PC-9 (cell line): Measurements from ENCODE around the gene PTS. TPM values are rescaled to one million over a fixed set of nuclear protein-coding genes. Genes with fewer than 3 reads are reported as not detected.

ENCODE experiments used
- BruUV-seq: library from RNA; stranded (reverse); fragments of 400-500 nt; replicated peaks from 2 replicates; lab custom pipeline; 2021; lab: Mats Ljungman, UMichigan
- CTCF ChIA-PET: fragments of 300-600 bp; sonication (Branson Sonifier 250); formaldehyde crosslinking; loops from one replicate; lab custom pipeline; 2022; ENCODE audit warnings: antibody characterized with exemption; lab: Charles Lee
- POLR2A ChIA-PET: fragments of 300-600 bp; sonication (Branson Sonifier 250); formaldehyde crosslinking; loops from one replicate; lab custom pipeline; 2022; ENCODE audit warnings: antibody characterized with exemption; ENCODE audit not compliant: unreplicated experiment; lab: Charles Lee
- DNase-seq, 2 experiments: peaks; one replicate each; pipeline versions ENCODE4 v3.0.0 to v3.0.0-alpha.2; 2015 to 2022; ENCODE audit warnings: mixed read lengths in 1 of 2
- H2AFZ ChIP-seq: fragments of 200-600 bp; sonication (generic); 2 replicates; pipeline ENCODE4 v1.8.1; 2017; ENCODE audit warnings: antibody characterized with exemption
- H3F3A ChIP-seq: fragments of 200-600 bp; sonication (generic); 2 replicates; pipeline ENCODE4 v1.8.1; 2017; ENCODE audit warnings: antibody characterized with exemption, mild to moderate bottlenecking, low read depth; ENCODE audit not compliant: insufficient read depth
- H3K27ac ChIP-seq: fragments of 200-600 bp; sonication (generic); 2 replicates; pipeline ENCODE4 v1.6.1; 2016; ENCODE audit warnings: mixed run types
- H3K27me3 ChIP-seq: fragments of 200-600 bp; sonication (generic); 2 replicates; pipeline ENCODE4 v1.6.1; 2016; ENCODE audit warnings: low read depth, mixed run types; ENCODE audit not compliant: insufficient read depth
- H3K36me3 ChIP-seq: fragments of 200-600 bp; sonication (generic); 2 replicates; pipeline ENCODE4 v1.6.1; 2016; ENCODE audit warnings: low read depth, mixed run types
- H3K4me1 ChIP-seq: fragments of 200-600 bp; sonication (generic); replicated peaks from 2 replicates; pipeline ENCODE4 v1.6.1; 2016; ENCODE audit warnings: mixed run types; ENCODE audit not compliant: insufficient read depth
- H3K4me2 ChIP-seq: fragments of 200-600 bp; sonication (generic); 2 replicates; pipeline ENCODE4 v1.6.1; 2017; ENCODE audit warnings: mixed run types
- H3K4me3 ChIP-seq: fragments of 200-600 bp; sonication (generic); 2 replicates; pipeline ENCODE4 v1.6.1; 2016; ENCODE audit warnings: mixed run types
- H3K79me2 ChIP-seq: fragments of 200-600 bp; sonication (generic); 2 replicates; pipeline ENCODE4 v1.6.1; 2017; ENCODE audit warnings: low read depth, mixed run types
- H3K9me2 ChIP-seq: fragments of 200-600 bp; sonication (generic); 2 replicates; pipeline ENCODE4 v1.8.1; 2017; ENCODE audit warnings: mild to moderate bottlenecking; ENCODE audit not compliant: insufficient read depth
- H3K9me3 ChIP-seq: fragments of 200-600 bp; sonication (generic); 2 replicates; pipeline ENCODE4 v1.8.1; 2016; ENCODE audit warnings: low read depth; ENCODE audit not compliant: insufficient read depth
- H4K20me1 ChIP-seq: fragments of 200-600 bp; sonication (generic); 2 replicates; pipeline ENCODE4 v1.8.1; 2017; ENCODE audit not compliant: insufficient read depth
- EZH2 ChIP-seq: fragments of 200-600 bp; sonication (generic); IDR thresholded peaks from 2 replicates; pipeline ENCODE4 v1.8.0; 2017; ENCODE audit warnings: antibody characterized with exemption, low read depth
- intact Hi-C: fragments of 100-400 bp; cut with micrococcal nuclease; formaldehyde crosslinking; loops from one replicate; pipeline ENCODE4 v1.10.0; 2022; ENCODE audit not compliant: unreplicated experiment
- total RNA-seq: library from RNA; stranded (reverse); gene quantifications from 2 replicates; pipeline ENCODE4 v1.2.3, GENCODE V29; 2021
- TF ChIP-seq, protein P1 (sequence below): fragments of 200-600 bp; sonication (generic); conservative IDR thresholded peaks from 2 replicates; pipeline ENCODE4 v1.6.1; 2017; ENCODE audit warnings: mixed run types, antibody characterized with exemption, mild to moderate bottlenecking, moderate library complexity

Gene PTS
- total RNA-seq, 1 experiment from 2014 or later: 43.0 TPM

DNA sequence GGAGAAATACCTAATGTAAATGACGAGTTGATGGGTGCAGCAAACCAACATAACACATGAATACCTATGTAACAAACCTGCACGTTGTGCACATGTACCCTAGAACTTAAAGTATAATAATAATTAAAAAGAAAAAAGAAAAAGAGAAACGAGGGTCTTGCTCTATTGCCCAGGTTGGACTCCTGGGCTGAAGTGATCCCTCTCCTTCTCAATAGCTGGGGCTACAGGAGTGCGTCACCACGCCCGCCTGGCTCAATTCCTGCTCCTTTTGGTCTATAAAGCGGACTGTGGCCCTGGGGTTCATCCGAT lies 521 bp upstream of the PTS start:
- Histone ChIP-seq H3K9me3 (no peaks in the 10 kb centered on the region), H3K27me3 (no peaks in the 10 kb centered on the region), H3K4me3 (peak overlapping the region; percentile 98), H3K79me2 (peaks cover 32% of the 10 kb centered on the region), H3K9me2 (no peaks in the 10 kb centered on the region), H3K4me2 (peak overlapping the region; percentile 96), H3K27ac (peak overlapping the region; percentile 76), H3K4me1 (peaks cover 23% of the 10 kb centered on the region), H3K36me3 (peaks cover 21% of the 10 kb centered on the region), H4K20me1 (no peaks in the 10 kb centered on the region), H2AFZ (peak overlapping the region; percentile 95), H3F3A (no peaks in the 10 kb centered on the region)
- no peak for TF ChIP-seq EZH2
- TF ChIP-seq, protein P1, sequence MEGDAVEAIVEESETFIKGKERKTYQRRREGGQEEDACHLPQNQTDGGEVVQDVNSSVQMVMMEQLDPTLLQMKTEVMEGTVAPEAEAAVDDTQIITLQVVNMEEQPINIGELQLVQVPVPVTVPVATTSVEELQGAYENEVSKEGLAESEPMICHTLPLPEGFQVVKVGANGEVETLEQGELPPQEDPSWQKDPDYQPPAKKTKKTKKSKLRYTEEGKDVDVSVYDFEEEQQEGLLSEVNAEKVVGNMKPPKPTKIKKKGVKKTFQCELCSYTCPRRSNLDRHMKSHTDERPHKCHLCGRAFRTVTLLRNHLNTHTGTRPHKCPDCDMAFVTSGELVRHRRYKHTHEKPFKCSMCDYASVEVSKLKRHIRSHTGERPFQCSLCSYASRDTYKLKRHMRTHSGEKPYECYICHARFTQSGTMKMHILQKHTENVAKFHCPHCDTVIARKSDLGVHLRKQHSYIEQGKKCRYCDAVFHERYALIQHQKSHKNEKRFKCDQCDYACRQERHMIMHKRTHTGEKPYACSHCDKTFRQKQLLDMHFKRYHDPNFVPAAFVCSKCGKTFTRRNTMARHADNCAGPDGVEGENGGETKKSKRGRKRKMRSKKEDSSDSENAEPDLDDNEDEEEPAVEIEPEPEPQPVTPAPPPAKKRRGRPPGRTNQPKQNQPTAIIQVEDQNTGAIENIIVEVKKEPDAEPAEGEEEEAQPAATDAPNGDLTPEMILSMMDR: no peak
- intact Hi-C loops: loop anchor here (2.0 to 10.0 kb wide), 2 partner anchors 55 to 359 kb away; no protein-coding TSS in a partner anchor
- ChIA-PET CTCF (no interaction called here), POLR2A (interaction anchor here (0.7 kb wide), 1 partner anchor 236 kb away, joined by 5 read pairs; no protein-coding TSS in a partner anchor)
- no peak for DNase-seq
- BruUV-seq: TSS peak; percentile 94

DNA sequence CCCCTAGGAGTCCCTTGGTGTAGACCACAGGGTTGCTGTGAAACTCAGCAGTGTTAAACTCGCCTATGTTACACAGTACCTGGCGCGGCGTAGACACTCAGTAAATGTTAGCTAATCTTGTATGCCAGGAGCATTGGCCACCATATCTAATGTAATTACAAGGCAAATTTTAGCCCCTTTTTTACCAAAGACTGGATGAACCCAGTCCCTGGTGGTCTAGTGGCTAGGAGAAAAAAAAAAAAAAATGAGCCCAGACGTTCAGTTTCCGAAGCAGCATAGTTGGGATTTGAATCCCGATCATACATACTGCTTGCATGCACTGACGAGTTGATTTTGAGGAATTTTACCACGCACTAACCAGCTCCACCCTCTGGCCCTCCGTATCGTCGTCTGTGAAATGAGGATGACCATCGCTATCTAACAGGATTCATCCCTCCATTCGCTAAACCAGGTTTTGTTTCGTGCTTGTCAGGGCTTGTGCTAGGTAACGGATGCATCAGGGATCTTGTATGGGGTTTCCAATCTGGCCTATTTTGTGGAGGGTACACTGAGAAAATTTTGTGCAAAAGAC lies 688 bp downstream of the PTS start:
- intact Hi-C loops: loop anchor here (2.0 to 10.0 kb wide), 2 partner anchors 54 to 358 kb away; no protein-coding TSS in a partner anchor
- Histone ChIP-seq H3F3A (no peaks in the 10 kb centered on the region), H3K4me3 (peak overlapping the region; percentile 98), H3K79me2 (peaks cover 32% of the 10 kb centered on the region), H3K4me1 (peaks cover 11% of the 10 kb centered on the region), H3K36me3 (peaks cover 26% of the 10 kb centered on the region), H3K27me3 (no peaks in the 10 kb centered on the region), H2AFZ (peak overlapping the region; percentile 95), H4K20me1 (no peaks in the 10 kb centered on the region), H3K9me2 (no peaks in the 10 kb centered on the region), H3K27ac (peak overlapping the region; percentile 76), H3K9me3 (no peaks in the 10 kb centered on the region), H3K4me2 (peak overlapping the region; percentile 96)
- no peak for TF ChIP-seq EZH2
- TF ChIP-seq, protein P1: no peak; the same call in 1 of the 2 replicates
- ChIA-PET POLR2A (interaction anchor here (0.5 kb wide), 1 partner anchor 617 kb away, joined by 4 read pairs; no protein-coding TSS in a partner anchor), CTCF (interaction anchor here (0.7 kb wide), 1 partner anchor 636 kb away, joined by 7 read pairs; no protein-coding TSS in a partner anchor)
- no peak for DNase-seq
- BruUV-seq: TSS peak; percentile 46

DNA sequence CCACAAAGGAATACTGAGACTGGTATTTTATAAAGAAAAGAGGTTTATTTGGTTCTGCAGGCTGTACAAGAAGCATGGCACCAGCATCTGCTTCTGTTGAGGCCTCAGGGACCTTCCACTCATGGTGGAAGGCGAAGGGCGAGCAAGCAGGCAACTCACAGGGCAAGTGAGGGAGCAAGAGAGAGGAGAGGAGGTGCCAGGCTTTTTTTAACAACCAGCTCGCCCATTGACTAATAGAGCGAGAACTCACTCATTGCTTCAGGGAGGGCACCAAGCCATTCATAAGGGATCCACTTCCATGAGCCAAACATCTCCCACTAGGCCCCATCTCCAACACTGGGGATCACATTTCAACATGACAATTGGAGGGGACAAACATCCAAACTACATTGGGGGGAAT lies 1.2 kb downstream of the PTS start:
- Histone ChIP-seq H3K27me3 (no peaks in the 10 kb centered on the region), H3K4me1 (peaks cover 10% of the 10 kb centered on the region), H3K79me2 (peaks cover 32% of the 10 kb centered on the region), H3K36me3 (peaks cover 26% of the 10 kb centered on the region), H3F3A (no peaks in the 10 kb centered on the region), H3K9me2 (no peaks in the 10 kb centered on the region), H3K4me3 (peak overlapping the region; percentile 98), H3K4me2 (peak overlapping the region; percentile 96), H2AFZ (no peak overlapping the region), H4K20me1 (no peaks in the 10 kb centered on the region), H3K27ac (no peak overlapping the region), H3K9me3 (no peaks in the 10 kb centered on the region)
- no TSS peak for BruUV-seq
- ChIA-PET POLR2A (no interaction called here), CTCF (interaction anchor here (0.6 kb wide), 2 partner anchors 51 to 52 kb away, joined by 3 to 10 read pairs; no protein-coding TSS in a partner anchor)
- intact Hi-C loops: loop anchor here (2.0 to 10.0 kb wide), 2 partner anchors 53 to 357 kb away; no protein-coding TSS in a partner anchor
- no peak for TF ChIP-seq EZH2
- TF ChIP-seq, protein P1: no peak
- DNase-seq: no peak
